Neural cell (in vitro differentiated cells): ENCODE data around the gene LKAAEAR1. TPM values are rescaled to one million over a fixed set of nuclear protein-coding genes. Genes with fewer than 3 reads are reported as not detected.

Experiments used
- H2AFZ ChIP-seq: fragments of 200-600, 300-800 bp; sonication (generic), shearing (Covaris generic); 2 replicates; pipeline ENCODE4 v1.6.0; 2014; ENCODE audit warnings: low read depth, mild to moderate bottlenecking, antibody characterized with exemption, low read length, moderate library complexity
- H3F3A ChIP-seq: fragments of 200-600 bp; shearing (Covaris generic); 2 replicates; pipeline ENCODE4 v1.6.1; 2016; ENCODE audit warnings: mild to moderate bottlenecking, moderate library complexity, mixed read lengths, antibody characterized with exemption, low read length; ENCODE audit not compliant: insufficient read depth, poor library complexity, severe bottlenecking
- H3K27ac ChIP-seq: fragments of 200-600, 300-800 bp; sonication (generic), shearing (Covaris generic); 2 replicates; pipeline ENCODE4 v1.5.1; 2014; ENCODE audit warnings: mild to moderate bottlenecking, low read length, moderate library complexity
- H3K27me3 ChIP-seq: fragments of 300-800, 200-600 bp; sonication (generic), shearing (Covaris generic); 2 replicates; pipeline ENCODE4 v1.6.0; 2014; ENCODE audit warnings: mild to moderate bottlenecking, low read depth, low read length, moderate library complexity; ENCODE audit not compliant: insufficient read depth
- H3K36me3 ChIP-seq: fragments of 300-800, 200-600 bp; sonication (generic), shearing (Covaris generic); 2 replicates; pipeline ENCODE4 v1.5.1; 2014; ENCODE audit warnings: mild to moderate bottlenecking, antibody characterized with exemption, low read length, moderate library complexity; ENCODE audit not compliant: insufficient read depth
- H3K4me2 ChIP-seq: fragments of 300-800, 200-600 bp; sonication (generic), shearing (Covaris generic); 2 replicates; pipeline ENCODE4 v1.6.0; 2014; ENCODE audit warnings: mild to moderate bottlenecking, low read length
- H3K4me3 ChIP-seq: fragments of 300-800, 200-600 bp; sonication (generic), shearing (Covaris generic); 2 replicates; pipeline ENCODE4 v1.5.1; 2014; ENCODE audit warnings: mild to moderate bottlenecking, low read length, moderate library complexity
- H3K79me2 ChIP-seq: fragments of 200-600 bp; shearing (Covaris generic); replicated peaks from 2 replicates; pipeline ENCODE4 v1.6.0; 2014; ENCODE audit warnings: mild to moderate bottlenecking, low read length, moderate library complexity; ENCODE audit not compliant: insufficient read depth
- H3K9ac ChIP-seq: fragments of 300-800, 200-600 bp; sonication (generic), shearing (Covaris generic); 2 replicates; pipeline ENCODE4 v1.6.1; 2016; ENCODE audit warnings: mild to moderate bottlenecking, low read length, mixed read lengths
- H3K9me2 ChIP-seq: fragments of 200-600 bp; shearing (Covaris generic); 2 replicates; pipeline ENCODE4 v1.6.1; 2016; ENCODE audit warnings: mild to moderate bottlenecking, low read length, mixed read lengths; ENCODE audit not compliant: insufficient read depth
- H3K9me3 ChIP-seq: fragments of 200-600, 300-800 bp; sonication (generic), shearing (Covaris generic); 2 replicates; pipeline ENCODE4 v1.6.1; 2016; ENCODE audit warnings: mild to moderate bottlenecking, mixed run types, low read length, moderate library complexity, mixed read lengths
- H4K20me1 ChIP-seq: fragments of 200-600 bp; shearing (Covaris generic); 2 replicates; pipeline ENCODE4 v1.6.1; 2016; ENCODE audit warnings: mild to moderate bottlenecking, mixed run types; ENCODE audit not compliant: insufficient read depth
- CTCF ChIP-seq: fragments of 450-650 bp; IDR thresholded peaks from 2 replicates; pipeline ENCODE4 v1.5.1; 2014; ENCODE audit warnings: antibody characterized with exemption, mild to moderate bottlenecking, moderate library complexity; ENCODE audit not compliant: poor library complexity, severe bottlenecking
- EP300 ChIP-seq: fragments of 450-650 bp; conservative IDR thresholded peaks from 2 replicates; pipeline ENCODE4 v1.6.1; 2014; ENCODE audit warnings: antibody characterized with exemption, mild to moderate bottlenecking, moderate library complexity; ENCODE audit not compliant: poor library complexity, severe bottlenecking
- EZH2 ChIP-seq: fragments of 200-600, 300-800 bp; shearing (Covaris generic), sonication (generic); IDR thresholded peaks from 2 replicates; pipeline ENCODE4 v1.6.1; 2014; ENCODE audit warnings: antibody characterized with exemption, low read length, borderline replicate concordance, mild to moderate bottlenecking; ENCODE audit not compliant: insufficient read depth, poor library complexity, severe bottlenecking
- MXI1 ChIP-seq: fragments of 450-650 bp; conservative IDR thresholded peaks from 2 replicates; pipeline ENCODE4 v1.6.1; 2014; ENCODE audit warnings: antibody characterized with exemption, mild to moderate bottlenecking; ENCODE audit not compliant: poor library complexity, severe bottlenecking
- POLR2AphosphoS5 ChIP-seq: IDR thresholded peaks from 2 replicates; pipeline ENCODE4 v1.6.1; 2012
- RAD21 ChIP-seq: fragments of 450-650 bp; conservative IDR thresholded peaks from 2 replicates; pipeline ENCODE4 v1.6.1; 2014; ENCODE audit warnings: antibody characterized with exemption, mild to moderate bottlenecking, moderate library complexity
- REST ChIP-seq: IDR thresholded peaks from 2 replicates; pipeline ENCODE4 v1.6.1; 2012; ENCODE audit warnings: borderline replicate concordance
- SMC3 ChIP-seq: fragments of 450-650 bp; conservative IDR thresholded peaks from 2 replicates; pipeline ENCODE4 v1.6.1; 2014; ENCODE audit warnings: antibody characterized with exemption, mild to moderate bottlenecking, moderate library complexity; ENCODE audit not compliant: poor library complexity
- TAF1 ChIP-seq: IDR thresholded peaks from 2 replicates; pipeline ENCODE4 v1.6.1; 2012; ENCODE audit warnings: low read depth
- polyA plus RNA-seq: library from polyadenylated mRNA; depleted of rRNA; stranded (reverse); fragments of >200 nt; gene quantifications from 2 replicates; pipeline ENCODE4 v1.2.3, GENCODE V29; 2014

Gene LKAAEAR1
- polyA plus RNA-seq, 1 donor from 2014 or later: 9.3 TPM

GRCh38 chr20:64050261-64051032 is 33.8 kb downstream of the LKAAEAR1 start:
- no peak overlapping the region for H3K27ac ChIP-seq
- H3K27me3 ChIP-seq: peaks cover 63% of the 10 kb centered on the region
- no peaks in the 10 kb centered on the region for H3K9me2 ChIP-seq
- no peaks in the 10 kb centered on the region for H3K79me2 ChIP-seq
- H3K4me3 ChIP-seq: no peak overlapping the region
- H3K9me3 ChIP-seq: no peaks in the 10 kb centered on the region
- no peak overlapping the region for H2AFZ ChIP-seq
- no peak overlapping the region for H3K9ac ChIP-seq
- no peaks in the 10 kb centered on the region for H3K36me3 ChIP-seq
- H3K4me2 ChIP-seq: no peak overlapping the region
- no peaks in the 10 kb centered on the region for H4K20me1 ChIP-seq
- no peaks in the 10 kb centered on the region for H3F3A ChIP-seq
- TF ChIP-seq POLR2AphosphoS5: no peak
- TF ChIP-seq RAD21: no peak
- no peak for TF ChIP-seq TAF1
- TF ChIP-seq SMC3: no peak
- no peak for TF ChIP-seq CTCF
- no peak for TF ChIP-seq EZH2
- no peak for TF ChIP-seq EP300
- no peak for TF ChIP-seq MXI1
- no peak for TF ChIP-seq REST

GRCh38 chr20:64049878-64050260 is 34.3 kb downstream of the LKAAEAR1 start:
- TF ChIP-seq CTCF (no peak), MXI1 (no peak), EZH2 (no peak), SMC3 (no peak), TAF1 (no peak), REST (no peak), EP300 (no peak), POLR2AphosphoS5 (no peak), RAD21 (no peak)
- Histone ChIP-seq H3K9me3 (no peaks in the 10 kb centered on the region), H3K36me3 (no peaks in the 10 kb centered on the region), H3K27me3 (peaks cover 69% of the 10 kb centered on the region), H3F3A (no peaks in the 10 kb centered on the region), H3K4me2 (no peak overlapping the region), H3K9me2 (no peaks in the 10 kb centered on the region), H3K79me2 (no peaks in the 10 kb centered on the region), H3K27ac (no peak overlapping the region), H3K9ac (no peak overlapping the region), H2AFZ (no peak overlapping the region), H4K20me1 (no peaks in the 10 kb centered on the region), H3K4me3 (peak overlapping the region; percentile 39)
